ENCODE results near the gene ANKRD12.

Gene ANKRD12

DNA sequence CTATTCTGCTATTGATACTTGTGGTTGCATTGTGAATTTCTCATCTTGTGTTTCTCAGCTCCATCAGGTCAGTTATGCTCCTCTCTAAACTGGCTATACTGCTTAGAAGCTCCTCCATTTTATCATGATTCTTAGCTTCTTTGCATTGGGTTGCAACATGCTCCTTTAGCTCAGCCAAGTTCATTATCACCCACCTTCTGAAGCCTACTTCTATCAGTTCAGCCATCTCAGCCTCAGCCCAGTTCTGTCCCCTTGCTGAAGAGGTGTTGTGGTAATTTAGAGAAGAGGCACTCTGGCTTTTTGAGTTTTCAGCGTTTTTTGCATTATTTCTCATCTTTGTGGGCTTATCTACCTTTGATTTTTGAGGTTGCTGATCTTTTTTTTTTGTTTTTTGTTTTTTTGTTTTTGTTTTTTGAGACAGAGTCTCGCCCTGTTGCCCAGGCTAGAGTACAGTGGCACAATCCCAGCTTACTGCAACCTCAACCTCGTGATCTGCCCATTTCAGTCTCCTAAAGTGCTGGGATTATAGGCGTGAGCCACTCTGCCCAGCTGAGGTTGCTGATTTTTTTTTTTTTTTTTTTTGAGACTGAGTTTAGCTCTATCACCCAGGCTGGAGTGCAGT is 36.0 kb downstream of the ANKRD12 start:
- TF ChIP-seq, protein P1, sequence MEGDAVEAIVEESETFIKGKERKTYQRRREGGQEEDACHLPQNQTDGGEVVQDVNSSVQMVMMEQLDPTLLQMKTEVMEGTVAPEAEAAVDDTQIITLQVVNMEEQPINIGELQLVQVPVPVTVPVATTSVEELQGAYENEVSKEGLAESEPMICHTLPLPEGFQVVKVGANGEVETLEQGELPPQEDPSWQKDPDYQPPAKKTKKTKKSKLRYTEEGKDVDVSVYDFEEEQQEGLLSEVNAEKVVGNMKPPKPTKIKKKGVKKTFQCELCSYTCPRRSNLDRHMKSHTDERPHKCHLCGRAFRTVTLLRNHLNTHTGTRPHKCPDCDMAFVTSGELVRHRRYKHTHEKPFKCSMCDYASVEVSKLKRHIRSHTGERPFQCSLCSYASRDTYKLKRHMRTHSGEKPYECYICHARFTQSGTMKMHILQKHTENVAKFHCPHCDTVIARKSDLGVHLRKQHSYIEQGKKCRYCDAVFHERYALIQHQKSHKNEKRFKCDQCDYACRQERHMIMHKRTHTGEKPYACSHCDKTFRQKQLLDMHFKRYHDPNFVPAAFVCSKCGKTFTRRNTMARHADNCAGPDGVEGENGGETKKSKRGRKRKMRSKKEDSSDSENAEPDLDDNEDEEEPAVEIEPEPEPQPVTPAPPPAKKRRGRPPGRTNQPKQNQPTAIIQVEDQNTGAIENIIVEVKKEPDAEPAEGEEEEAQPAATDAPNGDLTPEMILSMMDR (conservative IDR thresholded peaks at IDR 0.05): no peak
- no peak overlapping the region for H3K27ac ChIP-seq

DNA sequence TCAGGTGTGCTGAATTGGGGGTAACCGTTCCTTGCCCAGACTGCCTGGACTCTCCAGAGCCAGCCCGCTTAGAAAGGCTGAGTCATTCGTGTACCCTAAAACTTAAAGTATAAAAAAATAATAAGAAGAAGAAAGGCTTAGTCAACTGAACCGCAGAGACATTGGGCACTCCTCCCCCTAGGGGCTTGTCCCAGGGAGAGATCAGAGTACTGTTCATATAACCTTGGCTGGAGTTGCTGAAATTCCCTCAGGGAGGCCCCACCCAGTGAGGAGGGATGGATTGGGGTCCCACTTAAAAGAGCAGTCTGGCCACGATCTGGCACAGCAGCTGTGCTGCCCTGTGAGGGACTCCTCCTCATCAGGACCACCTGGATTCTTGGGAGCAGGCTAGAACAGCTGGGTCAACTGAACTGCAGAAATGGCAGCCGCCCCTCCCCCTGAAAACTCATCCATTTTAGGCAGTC is 37.2 kb downstream of the ANKRD12 start:
- TF ChIP-seq, protein P1 (conservative IDR thresholded peaks at IDR 0.05): no peak
- no peak overlapping the region for H3K27ac ChIP-seq

DNA sequence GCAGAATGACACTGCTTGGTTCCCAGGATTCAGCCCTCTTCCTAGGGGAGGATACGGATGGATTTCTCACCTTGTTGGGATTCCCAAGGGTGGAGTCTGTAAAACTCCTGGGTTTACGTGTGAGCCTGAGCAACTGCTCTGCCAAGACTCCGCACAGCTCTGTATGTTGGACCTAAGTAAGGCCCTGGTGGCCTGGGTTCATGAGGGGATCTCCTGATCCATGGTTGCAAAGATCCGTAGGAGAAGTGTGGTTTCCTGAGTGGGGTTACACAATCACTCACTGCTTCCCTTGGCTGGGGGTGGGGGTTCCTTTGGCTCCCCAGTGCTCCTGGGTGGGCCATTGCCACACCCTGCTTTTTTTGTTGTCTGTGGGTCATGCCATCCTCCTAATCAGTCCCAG is 37.7 kb downstream of the ANKRD12 start:
- no peak overlapping the region for H3K27ac ChIP-seq
- TF ChIP-seq, protein P1 (conservative IDR thresholded peaks at IDR 0.05): no peak

DNA sequence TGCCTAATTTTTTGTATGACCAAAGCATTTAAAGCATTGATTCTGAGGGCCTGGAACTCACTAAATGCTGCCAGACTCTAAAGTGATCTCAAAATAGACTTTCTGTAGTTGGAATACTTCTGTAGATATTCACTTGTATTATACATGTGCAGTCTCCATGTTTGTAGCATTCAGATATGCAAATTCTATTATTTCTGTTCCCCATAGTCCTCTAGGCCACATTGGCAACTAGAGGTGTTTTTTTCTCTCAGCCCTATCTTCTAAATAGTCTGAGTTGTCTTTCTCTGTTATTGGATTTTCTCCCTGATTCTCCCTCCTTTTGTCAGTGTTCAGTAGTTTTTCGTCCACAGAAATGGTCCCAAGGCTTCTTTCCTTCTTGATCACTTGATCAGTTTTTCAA is 38.5 kb downstream of the ANKRD12 start:
- TF ChIP-seq, protein P1 (conservative IDR thresholded peaks at IDR 0.05): no peak
- H3K27ac ChIP-seq: no peak overlapping the region

GRCh38 chr18:9177031-9177430 is 40.5 kb downstream of the ANKRD12 start:
- no peak overlapping the region for H3K27ac ChIP-seq

GRCh38 chr18:9177466-9177865 is 40.9 kb downstream of the ANKRD12 start:
- H3K27ac ChIP-seq: no peak overlapping the region
- TF ChIP-seq, protein P1 (conservative IDR thresholded peaks at IDR 0.05): no peak

More at GRCh38 chr18:9177031-9177430, 40.5 kb downstream of the ANKRD12 start:
- TF ChIP-seq, protein P1 (conservative IDR thresholded peaks at IDR 0.05): no peak

DNA sequence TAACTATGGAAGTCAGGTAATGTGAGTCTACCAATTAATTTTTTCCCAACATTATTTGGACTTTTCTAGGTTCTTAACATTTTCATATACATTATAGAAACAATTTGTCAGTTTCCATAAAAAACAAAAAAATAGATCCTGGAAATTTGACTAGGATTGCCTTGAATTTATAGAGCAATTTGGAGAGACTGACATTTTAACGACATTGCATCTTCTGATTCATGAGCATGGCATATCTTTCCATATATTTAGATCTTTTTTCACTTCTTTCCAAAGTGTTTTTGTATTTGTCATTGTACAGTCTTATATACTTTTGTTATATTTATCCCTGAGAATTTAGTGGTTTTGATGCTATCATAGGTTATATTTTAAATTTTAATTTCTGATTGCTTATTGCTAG is 42.0 kb downstream of the ANKRD12 start:
- TF ChIP-seq, protein P1 (conservative IDR thresholded peaks at IDR 0.05): no peak

More for the DNA sequence above, 42.0 kb downstream of the ANKRD12 start:
- no peak overlapping the region for H3K27ac ChIP-seq

Data from VCaP (cell line).